A549 (cell line): ENCODE results near the gene MINDY4.

Experiments
- BCL3 ChIP-seq: fragments of >200 bp; sonication (Bioruptor Twin); formaldehyde crosslinking; IDR thresholded peaks from 3 replicates; pipeline ENCODE4 v1.6.1; 2016
- EHF ChIP-seq: fragments of 250-450 bp; sonication (Bioruptor Pico); IDR thresholded peaks from 2 replicates; pipeline ENCODE4 v1.5.0; 2020; ENCODE audit warnings: mild to moderate bottlenecking
- EP300 ChIP-seq, 2 experiments: fragments of >200 bp; sonication (Bioruptor Twin); formaldehyde crosslinking; IDR thresholded peaks; 2 replicates in 1 of 2; 3 replicates in 1 of 2; pipeline ENCODE4 v1.6.1; 2016 to 2017
- HDAC2 ChIP-seq: fragments of 200-600 bp; sonication (generic); IDR thresholded peaks from 2 replicates; pipeline ENCODE4 v1.6.1; 2016
- JUN ChIP-seq, 2 experiments: fragments of >200 bp; sonication (Bioruptor Twin); formaldehyde crosslinking; IDR thresholded peaks; 2 replicates in 1 of 2; 3 replicates in 1 of 2; pipeline ENCODE4 v1.6.1; 2016 to 2017
- PHF8 ChIP-seq: fragments of 200-600 bp; sonication (generic); IDR thresholded peaks from 2 replicates; pipeline ENCODE4 v1.6.1; 2016; ENCODE audit warnings: low read depth, mild to moderate bottlenecking, antibody characterized with exemption, moderate library complexity, borderline replicate concordance
- RCOR1 ChIP-seq: fragments of 150-350 bp; IDR thresholded peaks from 2 replicates; pipeline ENCODE4 v1.6.1; 2014; ENCODE audit warnings: antibody characterized with exemption, low read length, low read depth
- SREBF2 ChIP-seq: fragments of 450-650 bp; IDR thresholded peaks from 2 replicates; pipeline ENCODE4 v1.6.1; 2014; ENCODE audit warnings: mild to moderate bottlenecking, moderate library complexity
- TF ChIP-seq, protein P1 (sequence below): fragments of 450-650 bp; IDR thresholded peaks from 2 replicates; pipeline ENCODE4 v1.6.1; 2014; ENCODE audit warnings: antibody characterized with exemption
- TF ChIP-seq, protein P2 (sequence below): fragments of >200 bp; sonication (Bioruptor Twin); formaldehyde crosslinking; IDR thresholded peaks from 3 replicates; pipeline ENCODE4 v1.5.1; 2016
- TF ChIP-seq, protein P3 (sequence below): IDR thresholded peaks from 2 replicates; pipeline ENCODE4 v1.6.1; 2012

GRCh38 chr7:30787486-30787885, 16.3 kb downstream of the MINDY4 start:
- TF ChIP-seq, protein P1, sequence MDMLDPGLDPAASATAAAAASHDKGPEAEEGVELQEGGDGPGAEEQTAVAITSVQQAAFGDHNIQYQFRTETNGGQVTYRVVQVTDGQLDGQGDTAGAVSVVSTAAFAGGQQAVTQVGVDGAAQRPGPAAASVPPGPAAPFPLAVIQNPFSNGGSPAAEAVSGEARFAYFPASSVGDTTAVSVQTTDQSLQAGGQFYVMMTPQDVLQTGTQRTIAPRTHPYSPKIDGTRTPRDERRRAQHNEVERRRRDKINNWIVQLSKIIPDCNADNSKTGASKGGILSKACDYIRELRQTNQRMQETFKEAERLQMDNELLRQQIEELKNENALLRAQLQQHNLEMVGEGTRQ = no peak
- TF ChIP-seq, protein P2, sequence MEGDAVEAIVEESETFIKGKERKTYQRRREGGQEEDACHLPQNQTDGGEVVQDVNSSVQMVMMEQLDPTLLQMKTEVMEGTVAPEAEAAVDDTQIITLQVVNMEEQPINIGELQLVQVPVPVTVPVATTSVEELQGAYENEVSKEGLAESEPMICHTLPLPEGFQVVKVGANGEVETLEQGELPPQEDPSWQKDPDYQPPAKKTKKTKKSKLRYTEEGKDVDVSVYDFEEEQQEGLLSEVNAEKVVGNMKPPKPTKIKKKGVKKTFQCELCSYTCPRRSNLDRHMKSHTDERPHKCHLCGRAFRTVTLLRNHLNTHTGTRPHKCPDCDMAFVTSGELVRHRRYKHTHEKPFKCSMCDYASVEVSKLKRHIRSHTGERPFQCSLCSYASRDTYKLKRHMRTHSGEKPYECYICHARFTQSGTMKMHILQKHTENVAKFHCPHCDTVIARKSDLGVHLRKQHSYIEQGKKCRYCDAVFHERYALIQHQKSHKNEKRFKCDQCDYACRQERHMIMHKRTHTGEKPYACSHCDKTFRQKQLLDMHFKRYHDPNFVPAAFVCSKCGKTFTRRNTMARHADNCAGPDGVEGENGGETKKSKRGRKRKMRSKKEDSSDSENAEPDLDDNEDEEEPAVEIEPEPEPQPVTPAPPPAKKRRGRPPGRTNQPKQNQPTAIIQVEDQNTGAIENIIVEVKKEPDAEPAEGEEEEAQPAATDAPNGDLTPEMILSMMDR = no peak
- TF ChIP-seq RCOR1 (no peak), BCL3 (no peak), SREBF2 (no peak), EHF (no peak), JUN (IDR thresholded peaks at IDR 0.05) (no peak), HDAC2 (no peak), EP300 (IDR thresholded peaks at IDR 0.05) (no peak), PHF8 (no peak)
- TF ChIP-seq, protein P3, sequence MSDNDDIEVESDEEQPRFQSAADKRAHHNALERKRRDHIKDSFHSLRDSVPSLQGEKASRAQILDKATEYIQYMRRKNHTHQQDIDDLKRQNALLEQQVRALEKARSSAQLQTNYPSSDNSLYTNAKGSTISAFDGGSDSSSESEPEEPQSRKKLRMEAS = no peak
